ENCODE data around the gene ZDHHC24. TPM values are rescaled to one million over a fixed set of nuclear protein-coding genes. Genes with fewer than 3 reads are reported as not detected.

Gene ZDHHC24
- total and polyA plus RNA-seq, 4 donors: 6.3 to 13.2 (median 8.0) TPM

DNA sequence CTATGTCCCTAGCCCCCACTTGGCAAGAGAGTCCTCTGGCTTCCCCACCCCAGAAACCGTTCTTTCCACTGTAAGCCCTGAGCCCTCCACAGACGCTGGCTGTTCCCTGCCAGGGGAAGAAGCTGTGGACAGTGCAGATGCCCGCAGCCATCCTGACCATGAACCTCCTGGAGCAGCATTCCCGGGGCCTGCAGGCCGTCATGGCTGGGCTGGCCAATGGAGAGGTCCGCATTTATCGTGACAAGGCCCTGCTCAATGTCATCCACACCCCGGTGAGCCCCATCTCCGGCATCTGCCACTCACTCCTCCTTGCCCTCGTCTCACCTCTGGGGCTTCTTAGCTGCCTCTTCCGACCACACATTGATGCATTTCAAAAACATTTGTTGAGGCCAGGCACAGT is 22.2 kb downstream of the ZDHHC24 start:
- Histone ChIP-seq H3K27me3 (ENCODE audit: control insufficient read depth, insufficient read depth, low read length) (no peaks in the 10 kb centered on the region), H3K9me3 (ENCODE audit: control insufficient read depth, insufficient read depth, low read length) (no peaks in the 10 kb centered on the region), H3K4me3 (ENCODE audit: low read depth, low read length) (no peak overlapping the region), H3K36me3 (ENCODE audit: control insufficient read depth, insufficient read depth, low read length) (peaks cover 66% of the 10 kb centered on the region), H3K27ac (ENCODE audit: low read depth, low read length) (no peak overlapping the region), H3K4me1 (ENCODE audit: control insufficient read depth, insufficient read depth, low read length) (no peaks in the 10 kb centered on the region)
- WGBS (ENCODE audit: insufficient coverage): 94% methylated on average over 11 of the region's 11 CpGs
- DNase-seq (ENCODE audit: low read depth in 4 of 6, low spot score in 6 of 6): no peak

DNA sequence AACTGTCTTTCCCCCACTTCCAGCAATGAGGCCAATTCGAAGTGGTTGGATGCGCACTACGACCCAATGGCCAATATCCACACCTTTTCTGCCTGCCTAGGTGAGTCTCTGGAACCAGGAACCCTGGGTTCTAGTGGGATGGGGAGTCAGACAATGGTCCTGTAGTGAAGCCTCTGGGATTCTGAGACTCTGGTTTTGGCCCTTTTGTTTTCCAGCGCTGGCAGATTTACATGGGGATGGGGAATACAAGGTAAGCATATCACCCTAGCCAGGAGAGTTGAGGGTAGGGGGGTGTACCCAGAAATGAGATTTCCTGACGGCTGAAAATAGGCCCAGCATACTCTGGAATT is 34.9 kb downstream of the ZDHHC24 start:
- peaks cover 4% of the 10 kb centered on the region for H3K4me1 ChIP-seq (ENCODE audit: control insufficient read depth, insufficient read depth, low read length)
- no peaks in the 10 kb centered on the region for H3K9me3 ChIP-seq (ENCODE audit: control insufficient read depth, insufficient read depth, low read length)
- no peaks in the 10 kb centered on the region for H3K27me3 ChIP-seq (ENCODE audit: control insufficient read depth, insufficient read depth, low read length)
- H3K36me3 ChIP-seq (ENCODE audit: control insufficient read depth, insufficient read depth, low read length): peaks cover 40% of the 10 kb centered on the region
- no peak for DNase-seq (ENCODE audit: low read depth in 4 of 6, low spot score in 6 of 6)
- H3K27ac ChIP-seq (ENCODE audit: low read depth, low read length): peak overlapping the region; percentile 71
- H3K4me3 ChIP-seq (ENCODE audit: low read depth, low read length): peak overlapping the region; percentile 92
- WGBS (ENCODE audit: insufficient coverage): 0% methylated on average over 3 of the region's 5 CpGs

DNA sequence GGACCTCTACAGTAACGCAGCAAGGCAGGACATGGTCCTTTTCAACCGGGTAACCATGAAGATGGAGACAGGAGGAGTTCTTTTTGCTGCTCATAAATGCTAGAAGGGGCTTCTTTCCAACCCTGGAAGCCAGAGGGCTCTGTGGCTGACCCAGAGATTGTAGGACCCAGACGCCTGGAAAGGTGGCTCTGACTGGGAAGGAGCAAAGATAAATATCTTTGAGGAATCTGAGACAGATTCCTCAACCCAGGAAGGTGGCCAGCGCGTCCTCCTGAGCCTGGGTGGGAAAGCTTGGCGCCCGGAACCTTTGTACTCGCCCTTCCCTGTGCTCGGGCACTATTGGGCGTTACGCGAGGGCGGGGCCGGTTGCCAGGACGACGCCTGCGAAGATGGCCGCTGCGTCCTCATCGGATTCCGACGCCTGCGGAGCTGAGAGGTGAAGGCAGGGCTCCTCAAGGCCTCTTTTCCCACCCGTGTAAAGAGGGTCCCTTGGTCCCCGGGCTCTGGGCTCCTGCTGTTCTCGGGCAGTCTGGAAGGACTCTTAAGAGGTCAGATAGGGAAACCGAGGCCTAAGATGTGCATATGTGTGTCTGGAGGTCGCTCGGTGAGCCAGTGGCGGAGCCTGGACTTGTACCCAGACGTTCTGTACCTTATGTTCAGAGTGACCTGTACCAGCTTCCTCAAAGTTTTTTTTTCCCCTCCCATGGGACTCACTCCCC is 35.4 kb downstream of the ZDHHC24 start, which contains the start of gene BBS1:
Gene BBS1, plus strand, starts transcription at position 365 of the 719 bp plus-strand sequence. Its CDS starts 25 bp downstream, at position 390.
- WGBS (ENCODE audit: insufficient coverage): 2% methylated on average over 30 of the region's 31 CpGs
- Histone ChIP-seq H3K27me3 (ENCODE audit: control insufficient read depth, insufficient read depth, low read length) (no peaks in the 10 kb centered on the region), H3K36me3 (ENCODE audit: control insufficient read depth, insufficient read depth, low read length) (peaks cover 36% of the 10 kb centered on the region), H3K4me3 (ENCODE audit: low read depth, low read length) (peak within 1 kb of the TSS; percentile 92), H3K9me3 (ENCODE audit: control insufficient read depth, insufficient read depth, low read length) (no peaks in the 10 kb centered on the region), H3K4me1 (ENCODE audit: control insufficient read depth, insufficient read depth, low read length) (peaks cover 4% of the 10 kb centered on the region), H3K27ac (ENCODE audit: low read depth, low read length) (peak within 1 kb of the TSS; percentile 71)
- DNase-seq (ENCODE audit: low read depth in 4 of 6, low spot score in 6 of 6): peak; percentile 69 to 96 (median 80)

DNA sequence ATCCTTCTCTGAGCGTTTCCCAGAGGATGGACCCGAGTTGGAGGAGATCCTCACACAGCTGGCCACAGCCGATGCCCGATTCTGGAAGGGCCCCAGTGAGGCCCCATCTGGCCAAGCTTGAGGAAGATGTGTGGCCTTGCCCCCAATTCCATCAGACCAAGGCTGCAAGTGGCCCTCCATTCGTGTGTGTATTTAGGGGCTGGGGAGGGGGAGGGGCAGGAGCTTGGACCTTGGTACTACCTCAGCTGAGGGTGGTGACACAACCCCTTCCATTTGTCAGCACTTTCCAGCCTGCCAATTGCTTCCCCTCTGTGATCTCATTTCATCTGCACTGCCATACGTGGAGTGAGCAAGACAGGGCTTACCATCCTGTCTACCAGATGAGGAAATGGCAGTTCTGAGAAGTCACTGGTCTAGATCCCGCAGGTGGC is 36.7 kb downstream of the ZDHHC24 start:
- no peak overlapping the region for H3K27ac ChIP-seq (ENCODE audit: low read depth, low read length)
- peaks cover 4% of the 10 kb centered on the region for H3K4me1 ChIP-seq (ENCODE audit: control insufficient read depth, insufficient read depth, low read length)
- H3K27me3 ChIP-seq (ENCODE audit: control insufficient read depth, insufficient read depth, low read length): no peaks in the 10 kb centered on the region
- H3K4me3 ChIP-seq (ENCODE audit: low read depth, low read length): no peak overlapping the region
- no peaks in the 10 kb centered on the region for H3K9me3 ChIP-seq (ENCODE audit: control insufficient read depth, insufficient read depth, low read length)
- WGBS (ENCODE audit: insufficient coverage): 86% methylated on average over 6 of the region's 7 CpGs
- H3K36me3 ChIP-seq (ENCODE audit: control insufficient read depth, insufficient read depth, low read length): peaks cover 33% of the 10 kb centered on the region
- DNase-seq (ENCODE audit: low read depth in 4 of 6, low spot score in 6 of 6): no peak

DNA sequence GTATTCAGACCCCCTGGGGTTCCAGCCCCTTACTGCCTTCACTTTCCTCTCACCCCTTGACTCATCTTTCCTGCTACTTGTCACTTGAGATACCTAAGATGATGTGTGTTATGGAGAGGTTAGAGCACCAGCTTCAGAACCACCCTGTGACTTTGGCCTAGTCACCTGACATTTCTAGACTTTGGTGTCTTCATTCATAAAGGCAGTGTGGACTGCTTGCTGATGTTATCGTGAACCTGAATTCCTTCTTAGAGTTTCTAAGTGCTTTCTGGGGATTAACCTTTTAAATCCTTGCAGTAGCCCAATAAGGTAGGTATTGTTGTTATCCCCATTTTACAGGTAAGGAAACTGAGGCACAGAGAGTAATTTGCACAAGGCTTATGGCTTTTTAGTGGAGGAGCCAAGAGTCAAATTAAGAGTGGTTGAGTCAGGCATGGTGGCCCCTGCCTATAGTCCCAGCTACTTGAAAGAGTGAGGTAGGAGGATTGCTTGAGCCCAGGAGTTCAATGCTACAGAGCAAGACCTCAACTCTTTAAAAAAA is 40.5 kb downstream of the ZDHHC24 start:
- DNase-seq (ENCODE audit: low read depth in 4 of 6, low spot score in 6 of 6): no peak
- no peaks in the 10 kb centered on the region for H3K27me3 ChIP-seq (ENCODE audit: control insufficient read depth, insufficient read depth, low read length)
- H3K27ac ChIP-seq (ENCODE audit: low read depth, low read length): no peak overlapping the region
- peaks cover 35% of the 10 kb centered on the region for H3K36me3 ChIP-seq (ENCODE audit: control insufficient read depth, insufficient read depth, low read length)
- WGBS (ENCODE audit: insufficient coverage): no CpG with 5 or more reads among the region's 1 CpG
- peaks cover 3% of the 10 kb centered on the region for H3K4me1 ChIP-seq (ENCODE audit: control insufficient read depth, insufficient read depth, low read length)
- no peaks in the 10 kb centered on the region for H3K9me3 ChIP-seq (ENCODE audit: control insufficient read depth, insufficient read depth, low read length)
- no peak overlapping the region for H3K4me3 ChIP-seq (ENCODE audit: low read depth, low read length)

DNA sequence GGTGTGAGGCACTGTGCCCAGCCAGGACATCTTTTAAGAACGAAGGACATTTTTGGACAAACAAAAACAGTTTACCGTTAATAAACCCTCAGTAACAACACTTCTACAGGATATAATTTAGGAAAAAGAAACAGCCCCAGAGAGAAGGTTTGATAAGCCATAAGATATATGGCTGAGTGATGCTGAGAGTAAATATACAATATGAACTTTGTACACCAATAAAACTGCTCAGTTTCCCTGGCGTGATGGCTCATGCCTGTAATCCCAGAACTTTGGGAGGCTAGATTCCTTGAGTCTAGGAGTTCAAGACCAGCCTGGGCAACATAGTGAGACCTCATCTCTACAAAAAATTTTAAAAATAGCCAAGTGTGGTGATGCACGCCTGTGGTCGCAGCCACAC is 47.3 kb downstream of the ZDHHC24 start:
- no peaks in the 10 kb centered on the region for H3K9me3 ChIP-seq (ENCODE audit: control insufficient read depth, insufficient read depth, low read length)
- no peak overlapping the region for H3K27ac ChIP-seq (ENCODE audit: low read depth, low read length)
- H3K4me1 ChIP-seq (ENCODE audit: control insufficient read depth, insufficient read depth, low read length): no peaks in the 10 kb centered on the region
- no CpG with 5 or more reads among the region's 5 CpGs for WGBS (ENCODE audit: insufficient coverage)
- H3K36me3 ChIP-seq (ENCODE audit: control insufficient read depth, insufficient read depth, low read length): peaks cover 61% of the 10 kb centered on the region
- no peak for DNase-seq (ENCODE audit: low read depth in 4 of 6, low spot score in 6 of 6)
- no peaks in the 10 kb centered on the region for H3K27me3 ChIP-seq (ENCODE audit: control insufficient read depth, insufficient read depth, low read length)
- H3K4me3 ChIP-seq (ENCODE audit: low read depth, low read length): no peak overlapping the region

DNA sequence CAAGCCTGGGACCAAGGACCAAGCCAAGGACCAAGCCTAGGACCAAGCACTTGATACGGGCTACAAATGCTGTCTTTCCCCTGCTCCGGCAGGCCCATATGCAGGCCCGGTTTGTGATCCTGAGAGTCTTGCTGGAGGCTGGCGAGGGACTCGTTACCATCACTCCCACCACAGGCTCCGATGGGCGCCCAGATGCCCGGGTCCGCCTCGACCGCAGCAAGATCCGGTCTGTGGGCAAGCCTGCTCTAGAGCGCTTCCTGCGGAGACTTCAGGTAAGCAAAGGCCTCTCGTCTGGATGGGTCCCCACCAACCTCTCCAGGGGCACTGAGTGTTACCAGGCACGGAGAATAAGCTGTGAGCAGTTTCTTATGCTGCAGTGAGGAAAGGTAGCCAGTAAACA is 48.6 kb downstream of the ZDHHC24 start:
- H3K27me3 ChIP-seq (ENCODE audit: control insufficient read depth, insufficient read depth, low read length): no peaks in the 10 kb centered on the region
- no peaks in the 10 kb centered on the region for H3K9me3 ChIP-seq (ENCODE audit: control insufficient read depth, insufficient read depth, low read length)
- whole genome bisulfite sequencing (ENCODE audit: insufficient coverage): 97% methylated on average over 13 of the region's 16 CpGs
- no peak for DNase-seq (ENCODE audit: low read depth in 4 of 6, low spot score in 6 of 6)
- peaks cover 72% of the 10 kb centered on the region for H3K36me3 ChIP-seq (ENCODE audit: control insufficient read depth, insufficient read depth, low read length)
- H3K4me1 ChIP-seq (ENCODE audit: control insufficient read depth, insufficient read depth, low read length): no peaks in the 10 kb centered on the region
- no peak overlapping the region for H3K27ac ChIP-seq (ENCODE audit: low read depth, low read length)
- H3K4me3 ChIP-seq (ENCODE audit: low read depth, low read length): no peak overlapping the region

DNA sequence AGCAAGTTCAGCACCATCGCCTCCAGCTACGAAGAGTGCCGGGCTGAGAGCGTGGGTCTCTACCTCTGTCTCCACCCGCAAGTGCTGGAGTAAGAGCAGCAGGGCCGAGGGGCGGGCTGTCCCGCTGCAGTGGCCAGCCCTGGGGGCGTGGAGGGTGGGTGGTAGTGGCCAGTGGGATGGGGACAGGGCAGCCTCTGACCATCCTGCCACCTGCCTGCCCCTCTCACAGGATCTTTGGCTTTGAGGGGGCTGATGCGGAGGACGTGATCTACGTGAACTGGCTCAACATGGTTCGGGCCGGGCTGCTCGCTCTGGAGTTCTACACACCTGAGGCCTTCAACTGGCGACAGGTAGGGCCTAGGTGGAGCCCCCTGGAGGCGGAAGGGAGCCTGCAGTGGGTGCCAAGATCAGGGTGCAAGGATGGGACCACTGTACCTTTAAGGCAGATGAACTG is 50.4 kb downstream of the ZDHHC24 start:
- Histone ChIP-seq H3K27ac (ENCODE audit: low read depth, low read length) (no peak overlapping the region), H3K36me3 (ENCODE audit: control insufficient read depth, insufficient read depth, low read length) (peaks cover 76% of the 10 kb centered on the region), H3K4me3 (ENCODE audit: low read depth, low read length) (no peak overlapping the region), H3K4me1 (ENCODE audit: control insufficient read depth, insufficient read depth, low read length) (no peaks in the 10 kb centered on the region), H3K27me3 (ENCODE audit: control insufficient read depth, insufficient read depth, low read length) (no peaks in the 10 kb centered on the region), H3K9me3 (ENCODE audit: control insufficient read depth, insufficient read depth, low read length) (no peaks in the 10 kb centered on the region)
- WGBS (ENCODE audit: insufficient coverage): 94% methylated on average over 12 of the region's 17 CpGs
- no peak for DNase-seq (ENCODE audit: low read depth in 4 of 6, low spot score in 6 of 6)

DNA sequence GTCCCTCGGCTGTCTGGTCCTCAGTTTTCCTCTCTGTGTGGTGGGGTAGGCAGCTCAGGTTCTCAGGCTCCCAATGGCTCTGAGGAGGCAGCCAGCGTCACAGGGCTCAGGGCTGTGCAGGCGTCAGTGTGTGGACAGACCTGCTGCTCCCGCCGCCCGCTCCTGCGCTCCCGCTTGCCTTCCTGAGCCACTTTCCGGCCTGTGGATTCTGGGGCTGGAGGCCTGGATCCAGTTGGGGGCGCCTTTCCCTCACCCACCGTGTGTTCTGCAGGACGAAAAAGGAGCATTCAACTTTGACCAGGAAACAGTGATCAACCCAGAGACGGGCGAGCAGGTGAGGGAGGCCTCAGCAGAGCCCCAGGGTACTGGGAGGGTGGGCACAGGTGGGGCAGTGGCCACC is 50.9 kb downstream of the ZDHHC24 start:
- 88% methylated on average over 11 of the region's 14 CpGs for WGBS (ENCODE audit: insufficient coverage)

DNA sequence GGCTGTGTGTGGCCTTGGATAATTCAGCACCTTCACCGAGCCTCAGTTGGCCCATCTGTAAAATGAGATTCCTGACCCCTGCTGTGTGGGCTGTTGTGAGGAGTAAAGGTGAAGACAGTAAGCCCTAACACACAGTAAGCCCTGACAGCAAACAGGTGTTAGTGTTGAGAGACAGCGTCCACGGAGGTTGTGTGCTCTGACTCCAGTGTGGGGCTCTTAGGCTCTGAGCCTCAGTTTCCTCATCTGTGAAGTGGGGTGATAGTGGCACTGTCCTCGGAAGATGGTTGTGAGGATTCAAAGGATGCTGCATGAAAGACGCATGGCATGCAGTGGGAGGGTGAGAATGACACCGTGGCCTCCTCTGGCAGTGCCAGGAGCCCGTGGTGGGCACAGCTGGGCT is 51.4 kb downstream of the ZDHHC24 start:
- no peak overlapping the region for H3K27ac ChIP-seq (ENCODE audit: low read depth, low read length)
- peaks cover 77% of the 10 kb centered on the region for H3K36me3 ChIP-seq (ENCODE audit: control insufficient read depth, insufficient read depth, low read length)
- 90% methylated on average over 7 of the region's 7 CpGs for WGBS (ENCODE audit: insufficient coverage)
- DNase-seq (ENCODE audit: low read depth in 4 of 6, low spot score in 6 of 6): no peak
- no peaks in the 10 kb centered on the region for H3K27me3 ChIP-seq (ENCODE audit: control insufficient read depth, insufficient read depth, low read length)
- H3K4me1 ChIP-seq (ENCODE audit: control insufficient read depth, insufficient read depth, low read length): no peaks in the 10 kb centered on the region
- H3K4me3 ChIP-seq (ENCODE audit: low read depth, low read length): no peak overlapping the region
- H3K9me3 ChIP-seq (ENCODE audit: control insufficient read depth, insufficient read depth, low read length): no peaks in the 10 kb centered on the region

More for the DNA sequence above, 50.9 kb downstream of the ZDHHC24 start:
- Histone ChIP-seq H3K4me3 (ENCODE audit: low read depth, low read length) (no peak overlapping the region), H3K27ac (ENCODE audit: low read depth, low read length) (no peak overlapping the region), H3K27me3 (ENCODE audit: control insufficient read depth, insufficient read depth, low read length) (no peaks in the 10 kb centered on the region), H3K36me3 (ENCODE audit: control insufficient read depth, insufficient read depth, low read length) (peaks cover 75% of the 10 kb centered on the region), H3K9me3 (ENCODE audit: control insufficient read depth, insufficient read depth, low read length) (no peaks in the 10 kb centered on the region), H3K4me1 (ENCODE audit: control insufficient read depth, insufficient read depth, low read length) (no peaks in the 10 kb centered on the region)
- no peak for DNase-seq (ENCODE audit: low read depth in 4 of 6, low spot score in 6 of 6)
